ENCODE measurements around the gene SNAPC4.

DNA sequence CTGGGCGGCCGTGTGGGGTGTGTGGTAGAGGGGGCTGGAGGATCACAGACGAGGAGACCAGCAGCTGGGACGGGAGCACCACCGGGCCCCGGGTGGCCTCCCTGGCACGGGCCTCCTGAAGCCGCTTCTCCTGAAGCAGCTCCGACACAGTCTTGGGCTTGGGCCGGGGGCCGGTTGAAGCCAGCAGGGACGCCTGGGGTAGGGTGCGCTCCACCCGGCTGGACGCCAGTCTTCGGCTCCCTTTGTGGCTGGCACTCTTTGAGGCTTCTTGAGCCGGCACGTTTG lies 21.0 kb downstream of the SNAPC4 start:
- TF ChIP-seq, protein P1, sequence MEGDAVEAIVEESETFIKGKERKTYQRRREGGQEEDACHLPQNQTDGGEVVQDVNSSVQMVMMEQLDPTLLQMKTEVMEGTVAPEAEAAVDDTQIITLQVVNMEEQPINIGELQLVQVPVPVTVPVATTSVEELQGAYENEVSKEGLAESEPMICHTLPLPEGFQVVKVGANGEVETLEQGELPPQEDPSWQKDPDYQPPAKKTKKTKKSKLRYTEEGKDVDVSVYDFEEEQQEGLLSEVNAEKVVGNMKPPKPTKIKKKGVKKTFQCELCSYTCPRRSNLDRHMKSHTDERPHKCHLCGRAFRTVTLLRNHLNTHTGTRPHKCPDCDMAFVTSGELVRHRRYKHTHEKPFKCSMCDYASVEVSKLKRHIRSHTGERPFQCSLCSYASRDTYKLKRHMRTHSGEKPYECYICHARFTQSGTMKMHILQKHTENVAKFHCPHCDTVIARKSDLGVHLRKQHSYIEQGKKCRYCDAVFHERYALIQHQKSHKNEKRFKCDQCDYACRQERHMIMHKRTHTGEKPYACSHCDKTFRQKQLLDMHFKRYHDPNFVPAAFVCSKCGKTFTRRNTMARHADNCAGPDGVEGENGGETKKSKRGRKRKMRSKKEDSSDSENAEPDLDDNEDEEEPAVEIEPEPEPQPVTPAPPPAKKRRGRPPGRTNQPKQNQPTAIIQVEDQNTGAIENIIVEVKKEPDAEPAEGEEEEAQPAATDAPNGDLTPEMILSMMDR (IDR thresholded peaks at IDR 0.05) = no peak
- no peak for TF ChIP-seq POLR2A (IDR thresholded peaks at IDR 0.05)

All from heart left ventricle (tissue), 13 donors.